Left cardiac atrium (tissue), 4 donors: ENCODE results near the gene ABCF1. TPM values are rescaled to one million over a fixed set of nuclear protein-coding genes. Genes with fewer than 3 reads are reported as not detected.

Experiments
- ATAC-seq, 2 donors: fragments of 200-7000 bp; cut with Tn5 transposase; one replicate each; pipeline ENCODE4 v1.9.1; 2020; ENCODE audit warnings: mild to moderate bottlenecking in 2 of 2, moderate library complexity in 2 of 2
- DNase-seq: peaks from one replicate; pipeline ENCODE4 v3.0.0-alpha.2; 2020
- intact Hi-C, 2 donors: fragments of 100-400 bp; cut with DNase I; formaldehyde crosslinking; loops; one replicate each; pipeline versions ENCODE4 v1.14.1 to v1.15.1; 2022 to 2023
- total RNA-seq, 2 donors: library from RNA; stranded (reverse); fragmentation: NEBNext Ultra II Directional; extraction: Animal tissue kit (Norgen Biotek cat#: 25700); gene quantifications; one replicate each; pipeline ENCODE4 v1.2.1, GENCODE V29; 2021
- donor health status: DM: no; HTN: yes; CAD: no.
- donor health status: DM: no; HTN: yes; CAD: no; lungs with severe emphysema.
- donor health status: DM: yes; HTN: yes; CAD: no.
- donor health status: Dilated cardiomyopathy.

Gene ABCF1
- total RNA-seq, 2 donors from 2014 or later, result 30.7 to 45.9 TPM

GRCh38 chr6:30597315-30598144 is 26.3 kb downstream of the ABCF1 start:
- intact Hi-C loops, result loop anchor here in 1 of 2 donors (5.0 kb wide), 1 partner anchor 115 kb away; no protein-coding TSS in a partner anchor
- peak; percentile 82 for DNase-seq
- peak; percentile 71 to 77 for ATAC-seq

GRCh38 chr6:30598912-30599624 is 27.8 kb downstream of the ABCF1 start:
- ATAC-seq (no peak), DNase-seq (no peak)
- intact Hi-C loops, result loop anchor here in 1 of 2 donors (5.0 kb wide), 1 partner anchor 117 kb away; no protein-coding TSS in a partner anchor

GRCh38 chr6:30599625-30600324 is 28.5 kb downstream of the ABCF1 start:
- intact Hi-C loops, result loop anchor here in 1 of 2 donors (5.0 kb wide), 1 partner anchor 117 kb away; no protein-coding TSS in a partner anchor
- DNase-seq (no peak), ATAC-seq (no peak)

GRCh38 chr6:30600451-30600961 is 29.3 kb downstream of the ABCF1 start:
- ATAC-seq, result no peak
- intact Hi-C loops, result no loop called here

GRCh38 chr6:30601436-30601814 is 30.2 kb downstream of the ABCF1 start:
- DNase-seq (no peak), ATAC-seq (no peak)
- intact Hi-C loops, result no loop called here

More at GRCh38 chr6:30600451-30600961, 29.3 kb downstream of the ABCF1 start:
- peak; percentile 44 for DNase-seq

GRCh38 chr6:30601815-30602641 is 30.8 kb downstream of the ABCF1 start:
- DNase-seq (no peak), ATAC-seq (no peak)
- intact Hi-C loops, result no loop called here

- DNase-seq (no peak), ATAC-seq (no peak)
- intact Hi-C loops, result no loop called here
Measured at GRCh38 chr6:30603961-30604360, 32.7 kb downstream of the ABCF1 start.

- ATAC-seq, result no peak
- DNase-seq, result no peak
- intact Hi-C loops, result no loop called here
Measured at GRCh38 chr6:30610065-30610464, 38.8 kb downstream of the ABCF1 start.

- DNase-seq (no peak), ATAC-seq (no peak)
- intact Hi-C loops, result no loop called here
Measured at GRCh38 chr6:30611150-30611855, 40.1 kb downstream of the ABCF1 start.

GRCh38 chr6:30611856-30612194 is 40.6 kb downstream of the ABCF1 start:
- ATAC-seq, result no peak
- no peak for DNase-seq
- intact Hi-C loops, result no loop called here

- ATAC-seq (no peak), DNase-seq (no peak)
- intact Hi-C loops, result no loop called here
Measured at GRCh38 chr6:30612213-30612612, 41.0 kb downstream of the ABCF1 start.

- DNase-seq (no peak), ATAC-seq (no peak)
- intact Hi-C loops, result no loop called here
Measured at GRCh38 chr6:30612687-30613248, 41.5 kb downstream of the ABCF1 start.

GRCh38 chr6:30613251-30614043 is 42.2 kb downstream of the ABCF1 start:
- ATAC-seq (no peak), DNase-seq (no peak)
- intact Hi-C loops, result no loop called here

GRCh38 chr6:30614044-30614842 is 43.0 kb downstream of the ABCF1 start:
- DNase-seq (no peak), ATAC-seq (no peak)
- intact Hi-C loops, result no loop called here

GRCh38 chr6:30614843-30615218 is 43.6 kb downstream of the ABCF1 start:
- intact Hi-C loops, result no loop called here
- ATAC-seq, result peak; percentile 71 to 75
- DNase-seq, result peak; percentile 87

- intact Hi-C loops, result no loop called here
- ATAC-seq (peak in 1 of 2 donors; percentile 9), DNase-seq (no peak)
Measured at GRCh38 chr6:30615219-30615957, 44.1 kb downstream of the ABCF1 start.
